LNCaP clone FGC (cell line): ENCODE results near the gene ARL4A.
"Not testable (repeated sequence)": the region's sequence is repeated elsewhere in the genome, so short reads cannot be mapped to it uniquely, and the experiment has no call there.

Source experiments
- DNase-seq: peaks from one replicate; pipeline ENCODE4 v3.0.0-alpha.2; 2011; ENCODE audit warnings: low read depth
- H3K4me3 ChIP-seq: 2 replicates; pipeline ENCODE4 v1.5.1; 2011; ENCODE audit warnings: mild to moderate bottlenecking, low read depth, low read length, control low read depth
- CTCF ChIP-seq: IDR thresholded peaks from 2 replicates; pipeline ENCODE4 v1.5.1; 2012; ENCODE audit warnings: mild to moderate bottlenecking; ENCODE audit not compliant: control insufficient read depth, insufficient read depth; ENCODE audit errors: extremely low read depth

Gene ARL4A

GRCh38 chr7:12650080-12650479 is 37.4 kb upstream of the ARL4A start:
- TF ChIP-seq CTCF: no peak
- H3K4me3 ChIP-seq: no peak overlapping the region
- DNase-seq: no peak

GRCh38 chr7:12653110-12653509 is 34.3 kb upstream of the ARL4A start:
- DNase-seq: no peak
- no peak for TF ChIP-seq CTCF
- no peak overlapping the region for H3K4me3 ChIP-seq

GRCh38 chr7:12653518-12653917 is 33.9 kb upstream of the ARL4A start:
- no peak for DNase-seq
- H3K4me3 ChIP-seq: no peak overlapping the region

GRCh38 chr7:12655161-12655560 is 32.3 kb upstream of the ARL4A start:
- no peak for TF ChIP-seq CTCF
- no peak for DNase-seq
- H3K4me3 ChIP-seq: no peak overlapping the region

More at GRCh38 chr7:12653518-12653917, 33.9 kb upstream of the ARL4A start:
- TF ChIP-seq CTCF: no peak

GRCh38 chr7:12660423-12660822 is 27.0 kb upstream of the ARL4A start:
- DNase-seq, H3K4me3 ChIP-seq: not testable (repeated sequence)

GRCh38 chr7:12660986-12661385 is 26.4 kb upstream of the ARL4A start:
- H3K4me3 ChIP-seq, DNase-seq: not testable (repeated sequence)

GRCh38 chr7:12661581-12661980 is 25.9 kb upstream of the ARL4A start:
- DNase-seq: no peak
- H3K4me3 ChIP-seq: no peak overlapping the region
- no peak for TF ChIP-seq CTCF

GRCh38 chr7:12670000-12670729 is 17.3 kb upstream of the ARL4A start:
- no peak for DNase-seq
- no peak overlapping the region for H3K4me3 ChIP-seq
- TF ChIP-seq CTCF: no peak
